Neural progenitor cell (in vitro differentiated cells): ENCODE results near the gene TRIO.

Experiments
- CTCF ChIP-seq: fragments of 200-600 bp; sonication (generic); IDR thresholded peaks from 2 replicates; pipeline ENCODE4 v1.5.1; 2017; ENCODE audit warnings: antibody characterized with exemption, mild to moderate bottlenecking
- EZH2 ChIP-seq: fragments of 200-600 bp; sonication (generic); IDR thresholded peaks from 2 replicates; pipeline ENCODE4 v1.6.1; 2017; ENCODE audit warnings: antibody characterized with exemption, mild to moderate bottlenecking, moderate library complexity
- EZH2phosphoT487 ChIP-seq: fragments of 200-600 bp; sonication (generic); IDR thresholded peaks from 2 replicates; pipeline ENCODE4 v1.6.1; 2017; ENCODE audit warnings: antibody characterized with exemption

- TF ChIP-seq CTCF (no peak), EZH2phosphoT487 (no peak), EZH2 (no peak)
Measured at GRCh38 chr5:14122089-14122488, 21.1 kb upstream of the TRIO start.
